Renal pelvis (tissue), 4 donors: ENCODE measurements around the gene TMEM259. TPM values are rescaled to one million over a fixed set of nuclear protein-coding genes. Genes with fewer than 3 reads are reported as not detected.

Source experiments
- DNase-seq: peaks from one replicate; pipeline ENCODE4 v3.0.0-alpha.2; 2013
- polyA plus RNA-seq, 3 donors: library from polyadenylated mRNA; unstranded; fragments of 120-200 nt; gene quantifications; one replicate each; pipeline ENCODE4 v1.2.1, GENCODE V29; 2013; ENCODE audit not compliant: insufficient read length in 3 of 3

Gene TMEM259
- polyA plus RNA-seq, 3 donors: 126 to 135 (median 134) TPM

DNA sequence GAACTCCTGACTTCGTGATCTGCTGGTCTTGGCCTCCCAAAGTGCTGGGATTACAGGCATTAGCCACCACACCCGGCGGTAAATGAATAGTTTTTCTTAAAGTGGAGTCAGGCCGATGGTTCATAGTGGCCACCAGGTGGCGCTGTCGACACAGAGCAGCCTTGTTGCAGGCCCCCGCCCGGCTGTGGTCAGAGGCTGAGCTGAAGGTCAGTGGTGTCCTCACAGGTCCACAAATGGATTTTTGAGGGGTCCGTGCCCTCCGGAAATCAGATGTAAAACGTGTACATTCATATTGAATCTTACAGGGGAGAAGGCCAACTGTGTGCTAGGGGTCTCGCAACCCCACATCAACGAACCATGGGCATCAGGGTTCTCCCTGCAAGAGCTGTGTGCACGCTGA lies 50.2 kb downstream of the TMEM259 start:
- DNase-seq: no peak

DNA sequence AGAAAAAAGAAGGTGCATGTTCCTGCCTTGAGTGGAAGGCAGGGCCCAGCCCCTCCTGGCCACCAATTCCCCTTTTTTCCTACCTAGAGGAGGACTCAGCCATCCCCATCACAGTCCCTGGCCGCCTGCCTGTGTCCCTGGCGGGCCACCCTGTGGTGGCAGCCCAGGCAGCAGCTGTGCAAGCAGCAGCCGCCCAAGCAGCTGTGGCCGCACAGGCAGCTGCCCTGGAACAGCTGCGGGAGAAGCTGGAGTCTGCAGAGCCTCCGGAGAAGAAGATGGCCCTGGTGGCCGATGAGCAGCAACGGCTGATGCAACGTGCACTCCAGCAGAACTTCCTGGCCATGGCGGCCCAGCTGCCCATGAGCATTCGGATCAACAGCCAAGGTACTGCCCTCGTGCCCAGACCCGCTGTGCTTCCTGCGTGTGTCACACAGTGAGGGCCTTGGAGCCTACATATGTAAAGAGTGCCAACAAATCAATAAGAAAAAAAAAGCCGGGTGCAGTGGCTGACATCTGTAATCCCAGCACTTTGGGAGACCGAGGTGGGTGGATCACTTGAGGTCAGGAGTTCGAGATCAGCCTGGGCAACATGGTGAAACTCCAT lies 54.3 kb downstream of the TMEM259 start:
- no peak for DNase-seq

DNA sequence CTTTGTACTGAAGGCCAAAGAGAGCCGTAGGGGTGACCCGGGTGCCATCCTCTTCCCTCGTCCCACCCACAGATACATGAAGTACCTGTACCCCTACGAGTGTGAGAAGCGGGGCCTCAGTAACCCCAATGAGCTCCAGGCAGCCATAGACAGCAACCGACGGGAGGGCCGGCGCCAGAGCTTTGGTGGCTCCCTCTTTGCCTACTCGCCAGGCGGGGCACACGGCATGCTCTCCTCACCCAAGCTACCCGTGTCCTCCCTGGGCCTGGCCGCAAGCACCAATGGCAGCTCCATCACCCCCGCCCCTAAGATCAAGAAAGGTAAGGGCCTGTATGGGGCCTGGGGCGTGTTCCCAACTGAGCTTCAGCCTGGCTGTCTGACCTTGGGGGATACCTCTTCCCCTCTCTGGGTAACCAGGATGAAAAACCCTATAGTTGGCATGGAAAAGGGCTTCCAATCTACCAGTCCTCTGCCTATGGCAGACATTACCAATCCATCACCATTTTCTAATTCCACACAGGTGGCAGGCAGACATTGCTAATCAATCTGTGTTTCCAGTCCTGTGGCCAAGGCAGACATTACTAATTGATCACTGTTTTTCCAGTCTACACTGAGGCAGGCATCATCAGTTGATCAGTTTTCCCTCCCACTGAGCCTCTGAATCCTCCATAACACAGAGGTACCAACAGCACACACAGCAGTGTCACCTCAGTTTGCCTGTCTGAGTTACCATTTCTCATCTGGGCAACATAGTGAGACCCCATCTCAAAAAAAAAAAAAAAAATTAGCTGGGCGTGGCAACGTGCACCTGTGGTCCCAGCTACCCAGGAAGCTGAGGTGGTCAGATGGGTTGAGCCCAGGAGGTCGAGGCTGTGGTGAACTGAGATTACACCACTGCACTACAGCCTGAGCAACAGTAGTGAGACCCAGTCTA lies 55.9 kb downstream of the TMEM259 start:
- DNase-seq: no peak

DNA sequence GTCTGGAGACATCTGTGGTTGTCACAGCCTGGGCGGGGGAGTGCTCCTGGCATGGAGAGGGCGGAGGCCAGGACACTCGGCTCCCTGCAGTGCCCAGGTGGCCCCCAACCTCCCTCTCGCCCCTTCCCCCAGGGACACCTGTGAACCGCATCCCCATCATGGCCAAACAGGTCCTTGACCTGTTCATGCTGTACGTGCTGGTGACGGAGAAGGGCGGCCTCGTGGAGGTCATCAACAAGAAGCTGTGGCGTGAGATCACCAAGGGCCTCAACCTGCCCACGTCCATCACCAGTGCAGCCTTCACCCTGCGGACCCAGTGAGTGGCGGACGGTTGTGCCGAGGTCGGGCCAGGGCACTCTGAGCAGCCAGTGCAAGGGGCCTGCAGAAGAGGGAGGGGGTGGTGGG lies 56.8 kb downstream of the TMEM259 start:
- DNase-seq: no peak

DNA sequence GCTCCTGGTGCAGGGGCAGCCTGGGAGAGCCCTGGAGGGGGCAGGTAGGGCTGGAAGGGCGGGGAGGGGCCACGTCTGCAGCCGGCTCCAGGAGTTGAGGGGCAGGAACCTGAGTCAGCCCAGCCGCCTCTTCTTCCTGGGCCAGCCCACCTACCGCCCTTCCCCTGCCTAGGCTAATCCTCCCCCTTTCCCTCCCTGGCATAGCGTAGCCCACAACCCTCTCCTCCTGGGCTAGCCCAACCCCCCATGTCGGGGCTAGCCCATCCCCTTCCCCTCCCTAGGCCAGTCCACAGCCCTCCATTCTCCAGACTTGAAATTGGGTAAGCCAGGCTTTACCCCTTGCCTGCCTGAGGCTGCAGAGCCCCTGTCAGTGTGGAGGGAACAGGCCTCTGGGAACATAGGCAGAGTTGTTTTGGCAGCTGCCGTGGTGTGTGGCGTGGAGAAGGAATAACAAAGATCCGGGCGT lies 57.4 kb downstream of the TMEM259 start:
- no peak for DNase-seq

DNA sequence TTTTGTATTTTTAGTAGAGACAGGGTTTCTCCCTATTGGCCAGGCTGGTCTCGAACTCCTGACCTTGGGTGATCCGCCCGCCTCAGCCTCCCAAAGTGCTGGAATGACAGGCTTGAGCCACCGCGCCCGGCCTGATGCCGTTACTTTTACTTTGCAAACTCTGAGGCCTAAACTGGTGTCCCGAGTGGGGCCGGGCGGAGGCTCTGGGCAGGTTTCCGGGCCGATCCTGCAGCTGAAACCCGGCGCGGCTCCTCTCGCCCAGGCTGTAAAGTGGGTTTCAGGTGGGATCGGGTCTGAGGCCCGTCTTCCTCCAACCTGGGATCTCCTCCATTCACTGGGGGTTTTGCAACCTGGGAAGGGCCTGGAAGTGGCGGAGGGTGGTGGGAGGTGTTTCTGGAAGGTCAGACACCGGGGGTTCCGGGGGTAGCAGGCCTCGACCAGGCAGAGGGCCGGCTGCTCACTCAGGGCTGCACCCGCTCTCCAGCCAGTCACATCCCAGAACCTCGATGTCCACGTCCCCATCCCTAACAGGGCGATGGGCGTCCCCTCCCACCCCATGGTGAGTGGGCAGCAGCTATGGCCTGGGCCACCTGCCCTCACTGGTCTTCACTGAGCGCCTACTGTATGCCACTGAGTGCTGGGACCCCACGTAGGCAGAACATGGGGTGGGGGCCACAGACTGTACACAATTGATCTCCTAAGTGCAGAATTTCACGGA lies 58.1 kb downstream of the TMEM259 start:
- DNase-seq: no peak

DNA sequence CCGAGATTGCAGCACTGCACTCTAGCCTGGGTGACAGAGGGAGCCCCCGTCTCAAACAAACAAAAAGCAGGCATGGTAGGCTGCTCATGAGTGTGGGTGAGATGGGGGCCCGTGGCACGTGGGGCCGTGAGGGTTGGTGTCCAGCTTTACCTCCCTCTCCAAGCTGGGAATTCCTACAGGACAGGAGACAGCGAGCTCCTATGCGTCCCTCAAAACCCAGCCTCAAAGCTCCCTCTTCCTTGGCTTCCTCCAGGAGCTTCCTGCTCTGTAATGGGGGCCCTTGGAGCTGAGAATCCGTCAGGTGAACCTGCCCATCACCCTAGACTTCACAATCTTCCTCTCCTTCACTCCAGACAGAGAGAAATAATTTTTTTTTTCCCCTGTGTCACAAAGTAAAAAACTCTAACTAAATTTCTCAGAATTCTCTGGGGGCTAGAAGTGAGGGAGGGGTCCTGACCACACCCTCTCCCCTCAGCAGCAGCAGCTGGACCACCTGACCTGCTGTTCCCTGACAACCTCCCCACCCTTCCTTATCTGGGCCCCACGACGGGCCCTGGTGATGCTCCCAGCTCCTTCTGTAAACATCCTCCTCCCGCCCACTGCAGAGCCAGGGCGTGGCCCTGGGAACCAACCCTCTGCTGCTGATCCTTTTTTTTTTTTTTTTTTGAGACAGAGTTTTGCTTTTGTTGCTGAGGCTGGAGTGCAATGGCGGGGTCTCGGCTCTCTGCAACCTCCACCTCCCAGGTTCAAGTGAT lies 58.9 kb downstream of the TMEM259 start:
- no peak for DNase-seq

DNA sequence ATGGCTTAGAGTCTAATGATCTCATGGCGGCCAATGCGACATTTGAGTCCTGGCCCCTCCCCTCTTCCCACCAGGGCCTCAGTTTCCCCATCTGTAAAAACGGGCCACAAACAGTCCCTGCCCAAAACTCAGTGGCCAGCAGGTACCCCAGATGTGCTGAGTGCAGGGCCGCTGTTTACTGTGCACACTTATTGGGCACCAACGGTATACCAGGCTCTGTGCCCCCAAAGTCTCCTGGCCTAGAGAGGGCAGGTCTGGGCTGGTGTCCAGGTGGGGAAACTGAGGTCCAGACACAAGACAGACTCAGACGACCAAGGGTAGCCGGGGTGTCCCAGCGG lies 60.4 kb downstream of the TMEM259 start:
- no peak for DNase-seq

DNA sequence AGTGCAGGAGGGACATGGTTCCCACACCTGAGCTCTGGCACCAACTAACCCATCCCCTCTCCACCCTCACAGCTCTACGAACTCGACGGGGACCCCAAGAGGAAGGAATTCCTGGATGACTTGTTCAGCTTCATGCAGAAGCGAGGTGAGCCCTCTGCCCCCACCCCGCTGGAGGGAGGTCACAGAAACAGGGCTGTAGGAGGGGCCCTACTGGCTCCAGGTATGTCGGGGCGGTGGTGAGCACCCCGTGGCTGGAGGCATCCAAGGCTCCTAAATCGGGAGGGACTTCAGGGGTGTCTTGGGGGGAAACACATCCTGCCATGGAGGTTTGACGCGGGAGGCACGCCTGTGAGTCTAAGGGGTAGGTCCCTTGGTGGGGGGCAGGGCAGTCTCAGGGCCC lies 60.9 kb downstream of the TMEM259 start:
- no peak for DNase-seq

Other genes starting within 250 kb of the TMEM259 start
- 100 to 1,000 TPM; 400 to 450 (median 417) TPM for gene PTBP1, start 223.7 kb downstream of the TMEM259 start, polyA plus RNA-seq
- 10 to 100 TPM; 11.2 to 25.9 (median 17.1) TPM for gene PLPPR3, start 199.2 kb downstream of the TMEM259 start, polyA plus RNA-seq
- gene AZU1, start 193.3 kb downstream of the TMEM259 start, polyA plus RNA-seq: 1 to 10 TPM; 1.0 to 3.4 (median 2.2) TPM
- gene PRTN3, start 180.1 kb downstream of the TMEM259 start, polyA plus RNA-seq: 1 to 10 TPM; 1.2 to 2.0 (median 1.4) TPM
- gene ELANE, start 168.8 kb downstream of the TMEM259 start, polyA plus RNA-seq: under 1 TPM; 0.25 to 0.51 (median 0.46) TPM
- gene CFD, start 161.5 kb downstream of the TMEM259 start, polyA plus RNA-seq: 1 to 10 TPM; 3.9 to 4.4 (median 4.2) TPM
- 10 to 100 TPM; 60.6 to 71.4 (median 63.5) TPM for gene MED16, start 127.9 kb downstream of the TMEM259 start, polyA plus RNA-seq
- gene RNU6-9, start 127.6 kb downstream of the TMEM259 start, polyA plus RNA-seq: not detected
- 10 to 100 TPM; 43.1 to 58.3 (median 51.9) TPM for gene R3HDM4, start 107.9 kb downstream of the TMEM259 start, polyA plus RNA-seq
- 1 to 10 TPM in 1 of 3 donors, under 1 TPM in 2; 0.94 to 1.3 (median 0.98) TPM for gene KISS1R, start 103.8 kb downstream of the TMEM259 start, polyA plus RNA-seq
- 10 to 100 TPM; 25.3 to 38.8 (median 31.6) TPM for gene ARID3A, start 95.1 kb downstream of the TMEM259 start, polyA plus RNA-seq
- 10 to 100 TPM; 48.4 to 63.9 (median 61.6) TPM for gene WDR18, start 36.8 kb downstream of the TMEM259 start, polyA plus RNA-seq
- gene GRIN3B, start 20.7 kb downstream of the TMEM259 start, polyA plus RNA-seq: 1 to 10 TPM in 1 of 3 donors, under 1 TPM in 2; 0.87 to 1.1 (median 0.91) TPM
- not detected for gene RNU6-2, start 399 bp upstream of the TMEM259 start, polyA plus RNA-seq
- gene CNN2, start 5.5 kb upstream of the TMEM259 start, polyA plus RNA-seq: 100 to 1,000 TPM; 171 to 183 (median 174) TPM
- 10 to 100 TPM in 1 of 3 donors, 1 to 10 TPM in 2; 8.9 to 11.6 (median 9.6) TPM for gene ABCA7, start 19.0 kb upstream of the TMEM259 start, polyA plus RNA-seq
- gene ARHGAP45, start 46.0 kb upstream of the TMEM259 start, polyA plus RNA-seq: 10 to 100 TPM in 2 of 3 donors, 1 to 10 TPM in 1; 10.0 to 14.9 (median 14.8) TPM
- 100 to 1,000 TPM; 162 to 168 (median 165) TPM for gene POLR2E, start 74.3 kb upstream of the TMEM259 start, polyA plus RNA-seq
- gene GPX4, start 82.9 kb upstream of the TMEM259 start, polyA plus RNA-seq: 100 to 1,000 TPM; 246 to 301 (median 294) TPM
- 10 to 100 TPM; 18.1 to 22.1 (median 20.2) TPM for gene SBNO2, start 153.1 kb upstream of the TMEM259 start, polyA plus RNA-seq
- gene STK11, start 184.7 kb upstream of the TMEM259 start, polyA plus RNA-seq: 10 to 100 TPM; 57.3 to 65.3 (median 60.8) TPM
- gene CBARP, start 216.9 kb upstream of the TMEM259 start, polyA plus RNA-seq: 1 to 10 TPM; 2.0 to 3.2 (median 2.7) TPM
- gene ATP5F1D, start 220.6 kb upstream of the TMEM259 start, polyA plus RNA-seq: 100 to 1,000 TPM; 119 to 152 (median 149) TPM
- 10 to 100 TPM; 66.2 to 74.7 (median 68.1) TPM for gene MIDN, start 227.5 kb upstream of the TMEM259 start, polyA plus RNA-seq
- 100 to 1,000 TPM; 778 to 993 (median 799) TPM for gene CIRBP, start 248.2 kb upstream of the TMEM259 start, polyA plus RNA-seq